Uterus (tissue), 2 donors: ENCODE data around the gene COL4A1.

ENCODE experiments used
- POLR2A ChIP-seq, 2 donors: fragments of 450-650 bp; IDR thresholded peaks; one replicate each; pipeline ENCODE4 v1.6.1; 2016; ENCODE audit warnings: antibody characterized with exemption in 2 of 2, mild to moderate bottlenecking in 1 of 2, moderate library complexity in 1 of 2
- TF ChIP-seq, protein P1 (sequence below), 4 experiments: fragments of 200-600 bp in 2 of 4; fragments of 450-650 bp in 2 of 4; sonication (generic) in 2 of 4; IDR thresholded peaks; one replicate each; pipeline ENCODE4 v1.5.1; 2016 to 2019; ENCODE audit warnings: antibody characterized with exemption in 4 of 4, mild to moderate bottlenecking in 2 of 4, moderate library complexity in 1 of 4

DNA sequence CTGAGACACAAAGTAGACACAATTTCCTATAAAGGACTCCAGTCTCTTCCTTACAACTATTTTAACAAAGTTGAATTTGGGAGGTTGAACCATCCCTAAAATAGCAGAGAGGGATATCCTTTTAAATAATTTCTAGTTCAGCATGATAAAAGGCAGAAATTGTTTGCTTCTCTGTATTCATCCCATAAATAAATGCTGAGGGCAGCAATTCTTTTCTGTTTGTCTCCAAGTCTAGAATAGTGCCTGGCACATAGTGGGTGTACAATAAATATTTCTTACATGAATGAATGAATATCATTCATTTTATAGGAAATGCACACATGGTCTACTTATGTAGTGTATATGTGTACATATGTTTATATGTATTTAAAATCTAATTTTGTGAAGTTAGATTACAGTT lies 12.3 kb downstream of the COL4A1 start:
- TF ChIP-seq, protein P1, sequence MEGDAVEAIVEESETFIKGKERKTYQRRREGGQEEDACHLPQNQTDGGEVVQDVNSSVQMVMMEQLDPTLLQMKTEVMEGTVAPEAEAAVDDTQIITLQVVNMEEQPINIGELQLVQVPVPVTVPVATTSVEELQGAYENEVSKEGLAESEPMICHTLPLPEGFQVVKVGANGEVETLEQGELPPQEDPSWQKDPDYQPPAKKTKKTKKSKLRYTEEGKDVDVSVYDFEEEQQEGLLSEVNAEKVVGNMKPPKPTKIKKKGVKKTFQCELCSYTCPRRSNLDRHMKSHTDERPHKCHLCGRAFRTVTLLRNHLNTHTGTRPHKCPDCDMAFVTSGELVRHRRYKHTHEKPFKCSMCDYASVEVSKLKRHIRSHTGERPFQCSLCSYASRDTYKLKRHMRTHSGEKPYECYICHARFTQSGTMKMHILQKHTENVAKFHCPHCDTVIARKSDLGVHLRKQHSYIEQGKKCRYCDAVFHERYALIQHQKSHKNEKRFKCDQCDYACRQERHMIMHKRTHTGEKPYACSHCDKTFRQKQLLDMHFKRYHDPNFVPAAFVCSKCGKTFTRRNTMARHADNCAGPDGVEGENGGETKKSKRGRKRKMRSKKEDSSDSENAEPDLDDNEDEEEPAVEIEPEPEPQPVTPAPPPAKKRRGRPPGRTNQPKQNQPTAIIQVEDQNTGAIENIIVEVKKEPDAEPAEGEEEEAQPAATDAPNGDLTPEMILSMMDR (IDR thresholded peaks at IDR 0.05), result no peak
- no peak for TF ChIP-seq POLR2A (IDR thresholded peaks at IDR 0.05)
